Measurements from ENCODE around the gene CXADR.
"Not testable (repeated sequence)": the region's sequence is repeated elsewhere in the genome, so short reads cannot be mapped to it uniquely, and the experiment has no call there.

The CXADR gene

GRCh38 chr21:17512253-17513213 is at the start of gene CXADR:
CXADR (plus strand) TSS chr21:17513043; CDS start chr21:17513130, 87 bp downstream.
- TF ChIP-seq POLR2A (IDR thresholded peaks at IDR 0.05; ENCODE audit: low read length) (no peak), GATA1 (IDR thresholded peaks at IDR 0.05; ENCODE audit: low read depth, low read length) (no peak)
- peak; percentile 62 to 65 for DNase-seq

GRCh38 chr21:17466166-17466565 is 46.7 kb upstream of the CXADR start:
- TF ChIP-seq POLR2A (IDR thresholded peaks at IDR 0.05; ENCODE audit: low read length) (no peak), GATA1 (IDR thresholded peaks at IDR 0.05; ENCODE audit: low read depth, low read length) (no peak)

GRCh38 chr21:17467392-17467791 is 45.5 kb upstream of the CXADR start:
- no peak for DNase-seq
- TF ChIP-seq POLR2A (IDR thresholded peaks at IDR 0.05; ENCODE audit: low read length) (no peak), GATA1 (IDR thresholded peaks at IDR 0.05; ENCODE audit: low read depth, low read length) (no peak)

More at GRCh38 chr21:17466166-17466565, 46.7 kb upstream of the CXADR start:
- no peak for DNase-seq

- DNase-seq = no peak
- TF ChIP-seq GATA1 (IDR thresholded peaks at IDR 0.05; ENCODE audit: low read depth, low read length) = no peak
Measured at GRCh38 chr21:17467829-17468228, 45.0 kb upstream of the CXADR start.

- TF ChIP-seq POLR2A (IDR thresholded peaks at IDR 0.05; ENCODE audit: low read length) (no peak), GATA1 (IDR thresholded peaks at IDR 0.05; ENCODE audit: low read depth, low read length) (no peak)
- DNase-seq = no peak
Measured at GRCh38 chr21:17468698-17469097, 44.1 kb upstream of the CXADR start.

GRCh38 chr21:17469727-17470126 is 43.1 kb upstream of the CXADR start:
- no peak for DNase-seq
- TF ChIP-seq POLR2A (IDR thresholded peaks at IDR 0.05; ENCODE audit: low read length) = no peak
- TF ChIP-seq GATA1 (IDR thresholded peaks at IDR 0.05; ENCODE audit: low read depth, low read length) = no peak

GRCh38 chr21:17472182-17472581 is 40.7 kb upstream of the CXADR start:
- no peak for DNase-seq
- TF ChIP-seq GATA1 (IDR thresholded peaks at IDR 0.05; ENCODE audit: low read depth, low read length) (no peak), POLR2A (IDR thresholded peaks at IDR 0.05; ENCODE audit: low read length) (no peak)

GRCh38 chr21:17472592-17473271 is 40.1 kb upstream of the CXADR start:
- DNase-seq = no peak
- TF ChIP-seq POLR2A (IDR thresholded peaks at IDR 0.05; ENCODE audit: low read length) (no peak), GATA1 (IDR thresholded peaks at IDR 0.05; ENCODE audit: low read depth, low read length) (no peak)

- no peak for DNase-seq
- no peak for TF ChIP-seq POLR2A (IDR thresholded peaks at IDR 0.05; ENCODE audit: low read length)
- no peak for TF ChIP-seq GATA1 (IDR thresholded peaks at IDR 0.05; ENCODE audit: low read depth, low read length)
Measured at GRCh38 chr21:17476006-17476405, 36.8 kb upstream of the CXADR start.

GRCh38 chr21:17478156-17478555 is 34.7 kb upstream of the CXADR start:
- DNase-seq = not testable (repeated sequence)

GRCh38 chr21:17479606-17480005 is 33.2 kb upstream of the CXADR start:
- no peak for TF ChIP-seq GATA1 (IDR thresholded peaks at IDR 0.05; ENCODE audit: low read depth, low read length)
- TF ChIP-seq POLR2A (IDR thresholded peaks at IDR 0.05; ENCODE audit: low read length) = no peak
- no peak for DNase-seq

- no peak for DNase-seq
- TF ChIP-seq GATA1 (IDR thresholded peaks at IDR 0.05; ENCODE audit: low read depth, low read length) (no peak), POLR2A (IDR thresholded peaks at IDR 0.05; ENCODE audit: low read length) (no peak)
Measured at GRCh38 chr21:17482928-17483327, 29.9 kb upstream of the CXADR start.

GRCh38 chr21:17488620-17489019 is 24.2 kb upstream of the CXADR start:
- TF ChIP-seq POLR2A (IDR thresholded peaks at IDR 0.05; ENCODE audit: low read length) = no peak
- no peak for TF ChIP-seq GATA1 (IDR thresholded peaks at IDR 0.05; ENCODE audit: low read depth, low read length)
- DNase-seq = no peak

GRCh38 chr21:17489565-17489964 is 23.3 kb upstream of the CXADR start:
- DNase-seq = not testable (repeated sequence)
